Measurements from ENCODE around the gene MMS22L.

The MMS22L gene

GRCh38 chr6:97136626-97137358, 146.2 kb downstream of the MMS22L start:
- ATAC-seq, result peak; percentile 73
- DNase-seq, result no peak

- no peak for DNase-seq
These were observed 149.9 kb downstream of the MMS22L start for GRCh38 chr6:97133067-97133466.

GRCh38 chr6:97129106-97129505, 153.9 kb downstream of the MMS22L start:
- ATAC-seq (no peak), DNase-seq (no peak)

More at GRCh38 chr6:97133067-97133466, 149.9 kb downstream of the MMS22L start:
- ATAC-seq, result no peak

GRCh38 chr6:97128507-97128906, 154.5 kb downstream of the MMS22L start:
- no peak for ATAC-seq
- DNase-seq, result no peak

GRCh38 chr6:97123652-97124051, 159.4 kb downstream of the MMS22L start:
- ATAC-seq, result no peak
- DNase-seq, result no peak

GRCh38 chr6:97123112-97123511, 159.9 kb downstream of the MMS22L start:
- ATAC-seq (no peak), DNase-seq (no peak)

- ATAC-seq, result no peak
- no peak for DNase-seq
These were observed 162.5 kb downstream of the MMS22L start for GRCh38 chr6:97120511-97120910.

GRCh38 chr6:97114645-97115044, 168.4 kb downstream of the MMS22L start:
- DNase-seq, result no peak
- peak; percentile 63 for ATAC-seq

- peak; percentile 13 for DNase-seq
- peak; percentile 90 for ATAC-seq
These were observed 169.8 kb downstream of the MMS22L start for GRCh38 chr6:97113170-97113569.

GRCh38 chr6:97111243-97111642, 171.8 kb downstream of the MMS22L start:
- ATAC-seq (no peak), DNase-seq (no peak)

GRCh38 chr6:97110626-97111025, 172.4 kb downstream of the MMS22L start:
- DNase-seq, result no peak

GRCh38 chr6:97110149-97110548, 172.9 kb downstream of the MMS22L start:
- ATAC-seq, result no peak
- no peak for DNase-seq

More at GRCh38 chr6:97110626-97111025, 172.4 kb downstream of the MMS22L start:
- ATAC-seq, result no peak

GRCh38 chr6:97109444-97109843, 173.6 kb downstream of the MMS22L start:
- no peak for DNase-seq
- ATAC-seq, result no peak

GRCh38 chr6:97102145-97102790, 180.7 kb downstream of the MMS22L start:
- DNase-seq (no peak), ATAC-seq (peak; percentile 43)

- no peak for ATAC-seq
- DNase-seq, result no peak
These were observed 182.3 kb downstream of the MMS22L start for GRCh38 chr6:97100696-97101095.

GRCh38 chr6:97097068-97098047, 185.7 kb downstream of the MMS22L start:
- ATAC-seq, result no peak
- no peak for DNase-seq

GRCh38 chr6:97095311-97095850, 187.6 kb downstream of the MMS22L start:
- ATAC-seq (no peak), DNase-seq (no peak)

- ATAC-seq (no peak), DNase-seq (no peak)
These were observed 188.6 kb downstream of the MMS22L start for GRCh38 chr6:97094376-97094775.

GRCh38 chr6:97092673-97093305, 190.2 kb downstream of the MMS22L start:
- ATAC-seq (no peak), DNase-seq (no peak)
